SK-N-SH (cell line): ENCODE data around the gene CCDC74A. TPM values are rescaled to one million over a fixed set of nuclear protein-coding genes. Genes with fewer than 3 reads are reported as not detected.
"Not testable (repeated sequence)": the region's sequence is repeated elsewhere in the genome, so short reads cannot be mapped to it uniquely, and the experiment has no call there.

Experiments
- CTCF ChIA-PET: fragments of 300-600, 350-600 bp; formaldehyde crosslinking; extraction: SDS; loops from one replicate; lab custom pipeline; 2021; lab: Yijun Ruan, JAX
- POLR2A ChIA-PET: fragments of 350-600 bp; sonication (Branson Sonifier 250); formaldehyde crosslinking; extraction: SDS; loops from one replicate; lab custom pipeline; 2020; ENCODE audit warnings: antibody characterized with exemption, inconsistent platforms; lab: Yijun Ruan, JAX
- DNase-seq: peaks from one replicate; pipeline ENCODE4 v3.0.0; 2012
- H2AFZ ChIP-seq: fragments of 200-600 bp; sonication (generic); 2 replicates; pipeline ENCODE4 v1.8.1; 2016; ENCODE audit warnings: antibody characterized with exemption, mild to moderate bottlenecking, low read depth
- H3F3A ChIP-seq: fragments of 200-600 bp; sonication (generic); replicated peaks from 2 replicates; pipeline ENCODE3; 2016; ENCODE audit warnings: antibody characterized with exemption, mild to moderate bottlenecking; ENCODE audit not compliant: insufficient read depth
- H3K27ac ChIP-seq, 2 experiments: fragments of 200-500 bp in 1 of 2; fragments of 200-600 bp in 1 of 2; sonication (Bioruptor generic) in 1 of 2; sonication (generic), shearing (Covaris generic) in 1 of 2; 2 replicates each; pipeline versions ENCODE4 v1.5.1 to v1.6.1; 2014 to 2016; ENCODE audit warnings: low read depth in 2 of 2, inconsistent platforms in 1 of 2, low read length in 1 of 2, mild to moderate bottlenecking in 1 of 2, mixed read lengths in 1 of 2
- H3K27me3 ChIP-seq: fragments of 200-600 bp; sonication (generic), shearing (Covaris generic); 2 replicates; pipeline ENCODE4 v1.6.1; 2016; ENCODE audit warnings: mixed run types; ENCODE audit not compliant: insufficient read depth
- H3K36me3 ChIP-seq, 2 experiments: fragments of 200-500 bp in 1 of 2; fragments of 200-600 bp in 1 of 2; sonication (Bioruptor generic) in 1 of 2; sonication (generic) in 1 of 2; replicated peaks in 1 of 2; 2 replicates each; pipeline versions ENCODE3 to v1.5.1; 2014 to 2016; ENCODE audit warnings: low read length in 1 of 2, mild to moderate bottlenecking in 1 of 2; ENCODE audit not compliant: insufficient read depth in 2 of 2, control insufficient read depth in 1 of 2
- H3K4me1 ChIP-seq, 2 experiments: fragments of 200-500 bp in 1 of 2; fragments of 200-600 bp in 1 of 2; sonication (Bioruptor generic) in 1 of 2; sonication (generic), shearing (Covaris generic) in 1 of 2; 2 replicates each; pipeline versions ENCODE4 v1.5.1 to v1.6.1; 2014 to 2016; ENCODE audit warnings: low read depth in 1 of 2, low read length in 1 of 2, mixed run types in 1 of 2; ENCODE audit not compliant: insufficient read depth in 2 of 2, control insufficient read depth in 1 of 2
- H3K4me2 ChIP-seq: fragments of 200-600 bp; sonication (generic), shearing (Covaris generic); 2 replicates; pipeline ENCODE4 v1.6.1; 2017; ENCODE audit warnings: mixed run types
- H3K4me3 ChIP-seq, 2 experiments: fragments of 200-500 bp in 1 of 2; fragments of 200-600 bp in 1 of 2; sonication (Bioruptor generic) in 1 of 2; sonication (generic), shearing (Covaris generic) in 1 of 2; 2 replicates each; pipeline versions ENCODE4 v1.5.1 to v1.8.1; 2014 to 2016; ENCODE audit warnings: low read depth in 2 of 2, inconsistent platforms in 1 of 2, low read length in 1 of 2, mild to moderate bottlenecking in 1 of 2, mixed read lengths in 1 of 2, moderate library complexity in 1 of 2
- H3K79me2 ChIP-seq: fragments of 200-600 bp; sonication (generic); 2 replicates; pipeline ENCODE4 v1.8.1; 2017; ENCODE audit warnings: mild to moderate bottlenecking; ENCODE audit not compliant: insufficient read depth
- H3K9ac ChIP-seq: fragments of 200-600 bp; sonication (generic); 2 replicates; pipeline ENCODE4 v1.6.1; 2017; ENCODE audit warnings: mixed run types
- H3K9me2 ChIP-seq: fragments of 200-600 bp; sonication (generic); 2 replicates; pipeline ENCODE4 v1.6.1; 2017; ENCODE audit warnings: mixed run types
- H3K9me3 ChIP-seq: fragments of 200-600 bp; sonication (generic); 2 replicates; pipeline ENCODE4 v1.6.1; 2017; ENCODE audit warnings: mixed run types, mild to moderate bottlenecking, moderate library complexity
- H4K20me1 ChIP-seq: fragments of 200-600 bp; sonication (generic); 2 replicates; pipeline ENCODE4 v1.6.1; 2017; ENCODE audit warnings: mild to moderate bottlenecking, mixed run types; ENCODE audit not compliant: insufficient read depth
- EP300 ChIP-seq, 2 experiments: IDR thresholded peaks; 2 replicates each; pipeline versions ENCODE4 v1.4.0 to v1.6.1; 2012; ENCODE audit warnings: borderline replicate concordance in 1 of 2, low read depth in 1 of 2, low read length in 1 of 2
- GATA2 ChIP-seq: sonication (generic); formaldehyde crosslinking; IDR thresholded peaks from 2 replicates; pipeline ENCODE4 v1.5.0; 2020; ENCODE audit warnings: mild to moderate bottlenecking, missing genetic modification reagents
- NFIC ChIP-seq: IDR thresholded peaks from 2 replicates; pipeline ENCODE4 v1.4.0; 2012; ENCODE audit warnings: borderline replicate concordance
- WGBS: methylation state at CpG from one replicate; pipeline ENCODE4 v1.1.6; 2017; ENCODE audit warnings: low lambda C conversion rate; 5-methylcytosine and 5-hydroxymethylcytosine counted together
- polyA plus RNA-seq, 3 experiments: library from polyadenylated mRNA; depleted of rRNA; stranded (reverse); fragments of >200 nt; gene quantifications; 2 replicates each; pipeline ENCODE4 v1.2.3, GENCODE V29; 2012

The CCDC74A gene
- polyA plus RNA-seq, 1 of the 3 experiments (the other 2 are of a cell fraction): 21.3 TPM

DNA sequence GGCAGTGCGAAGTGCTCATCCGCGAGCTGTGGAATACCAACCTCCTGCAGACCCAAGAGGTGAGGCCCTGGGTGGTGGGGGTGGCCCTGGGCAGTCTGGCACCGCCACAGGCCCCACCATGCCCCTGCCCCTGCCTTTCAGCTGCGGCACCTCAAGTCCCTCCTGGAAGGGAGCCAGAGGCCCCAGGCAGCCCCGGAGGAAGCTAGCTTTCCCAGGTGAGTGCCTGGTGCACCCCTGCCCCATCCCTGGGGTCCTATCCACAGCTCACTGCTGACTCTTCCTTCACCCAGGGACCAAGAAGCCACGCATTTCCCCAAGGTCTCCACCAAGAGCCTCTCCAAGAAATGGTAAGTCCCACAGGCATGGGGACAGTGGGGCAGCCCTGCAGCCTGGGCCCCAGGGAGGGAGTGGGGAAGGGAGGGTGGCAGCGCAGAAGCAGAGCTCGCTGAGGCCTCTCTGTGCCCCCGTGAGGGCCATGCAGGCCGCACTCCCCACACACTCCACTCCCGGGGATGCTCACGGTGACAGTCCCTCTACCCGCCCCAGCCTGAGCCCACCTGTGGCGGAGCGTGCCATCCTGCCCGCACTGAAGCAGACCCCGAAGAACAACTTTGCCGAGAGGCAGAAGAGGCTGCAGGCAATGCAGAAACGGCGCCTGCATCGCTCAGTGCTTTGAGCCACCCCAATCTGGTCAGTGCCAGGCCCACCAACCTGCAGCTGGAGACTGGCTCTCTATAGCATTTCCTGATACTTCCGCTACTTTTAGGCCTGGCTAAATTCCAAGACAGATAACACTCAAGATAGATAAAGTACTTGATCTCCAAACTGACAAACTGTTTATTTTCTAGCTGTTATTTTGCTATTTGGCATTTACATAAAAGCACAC, 5.3 kb downstream of the CCDC74A start:
- peak; percentile 62 for DNase-seq
- not testable (repeated sequence) for H3K9me2 ChIP-seq
- CTCF ChIA-PET: interaction anchor here (1.0 kb wide), 1 partner anchor 41 kb away, joined by 4 read pairs; the partner anchor contains the start of gene MZT2A

DNA sequence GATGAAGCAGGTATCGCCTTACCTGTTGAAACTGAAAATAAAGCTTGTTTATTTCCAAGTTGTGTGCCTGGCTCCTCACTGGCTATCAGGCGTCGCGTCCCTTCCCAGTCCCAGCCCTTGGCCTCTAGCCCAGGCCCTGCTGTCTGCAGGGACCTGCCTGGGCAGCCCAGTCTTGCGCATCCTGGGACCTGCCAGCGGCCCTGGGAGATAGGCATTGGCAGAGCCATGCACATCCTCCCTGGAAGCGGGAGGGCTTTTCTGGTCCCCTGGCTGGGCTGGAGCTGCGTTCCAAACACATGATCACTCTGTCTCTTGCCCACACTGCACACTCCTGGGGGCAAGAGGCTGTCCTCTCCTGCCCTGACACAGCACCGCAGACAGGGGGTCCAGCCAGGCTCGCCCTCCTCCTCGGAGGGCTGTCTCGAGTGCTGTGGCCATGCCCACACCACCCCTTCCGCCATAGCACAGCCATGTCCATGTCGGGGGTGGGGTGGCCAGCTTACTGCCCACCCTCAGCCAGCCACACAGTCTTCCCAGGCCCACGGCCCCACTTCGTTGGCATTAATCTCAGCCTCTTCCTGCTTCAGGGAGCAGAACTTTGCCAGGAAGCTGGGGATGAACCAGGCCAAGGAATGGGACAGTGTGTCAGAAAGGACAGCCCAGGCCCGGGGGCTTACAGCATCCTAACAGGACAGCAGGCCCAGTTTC, 6.1 kb downstream of the CCDC74A start:
- H3K9me3 ChIP-seq, H3K9ac ChIP-seq, H3K27me3 ChIP-seq, POLR2A ChIA-PET, H3K79me2 ChIP-seq, H2AFZ ChIP-seq, H3K36me3 ChIP-seq, DNase-seq, H3F3A ChIP-seq, H3K9me2 ChIP-seq, H3K4me3 ChIP-seq, H3K4me2 ChIP-seq, H4K20me1 ChIP-seq: not testable (repeated sequence)
- H3K27ac ChIP-seq: peak overlapping the region in 1 of 2 experiments; percentile 94; a peak in 2 of 4 replicates
- 84% methylated on average over 10 of the region's 17 CpGs for WGBS
- H3K4me1 ChIP-seq: peaks cover 0 to 34% of the 10 kb centered on the region in 2 experiments; a peak in 1 of 4 replicates
- CTCF ChIA-PET: interaction anchor here (1.0 kb wide), 1 partner anchor 41 kb away, joined by 4 read pairs; the partner anchor contains the start of gene MZT2A

More for the DNA sequence above, 5.3 kb downstream of the CCDC74A start:
- H3F3A ChIP-seq, H4K20me1 ChIP-seq, H3K36me3 ChIP-seq, H3K9me3 ChIP-seq, H3K27me3 ChIP-seq, H3K79me2 ChIP-seq, H2AFZ ChIP-seq, H3K4me2 ChIP-seq, H3K9ac ChIP-seq, H3K4me3 ChIP-seq, POLR2A ChIA-PET: not testable (repeated sequence)
- Histone ChIP-seq H3K27ac (peak overlapping the region in 1 of 2 experiments; percentile 91; a peak in 2 of 4 replicates), H3K4me1 (peaks cover 0 to 34% of the 10 kb centered on the region in 2 experiments; a peak in 1 of 4 replicates)
- TF ChIP-seq NFIC (0 out of 2 replicates have a peak, but pooled peaks have one; percentile 10), GATA2 (peak; percentile 53; the same call in 1 of the 2 replicates), EP300 (IDR thresholded peaks at IDR 0.05; ENCODE audit: borderline replicate concordance in 1 of 2, low read depth in 1 of 2, low read length in 1 of 2) (0 out of 4 replicates have a peak, but pooled peaks of 1 of the 2 experiments have one; percentile 11)
- WGBS: 56% methylated on average over 18 of the region's 23 CpGs

DNA sequence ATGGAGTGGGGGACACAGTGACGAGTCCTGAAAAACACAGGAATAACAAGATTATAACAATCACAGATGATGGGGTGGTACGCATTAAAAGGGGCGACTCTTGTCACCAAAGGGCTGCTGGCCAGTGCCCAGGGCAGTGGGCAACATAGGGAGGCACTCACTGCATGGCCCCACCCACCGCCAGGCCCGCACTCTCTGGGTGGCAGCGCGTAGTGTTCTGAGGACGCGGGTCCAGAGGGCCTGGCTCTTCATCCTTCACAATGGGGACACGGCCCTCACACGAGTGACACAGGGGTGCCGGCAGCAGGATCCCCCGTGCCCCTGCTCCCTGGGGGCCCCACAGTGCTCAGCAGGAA, 6.6 kb downstream of the CCDC74A start:
- POLR2A ChIA-PET: not testable (repeated sequence)

DNA sequence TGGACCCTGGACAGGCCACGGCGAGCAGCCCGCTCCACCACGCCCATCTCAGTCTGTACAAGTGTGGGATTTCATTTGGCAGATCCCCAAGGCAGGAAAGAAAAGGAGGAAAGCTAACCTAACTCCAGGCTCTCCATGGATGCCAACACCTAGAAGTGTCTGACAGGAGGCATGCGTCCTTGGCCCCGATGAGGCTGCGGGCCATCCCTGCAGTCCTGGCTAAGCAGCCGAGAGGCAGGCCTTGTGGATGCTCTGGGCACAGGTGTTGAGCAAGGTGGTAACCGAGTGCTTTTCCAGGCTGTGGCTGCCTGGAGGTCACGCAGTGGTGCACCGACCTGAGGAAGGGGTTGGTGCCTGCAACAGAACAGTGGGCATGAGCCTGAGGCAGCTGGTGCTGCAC, 7.3 kb downstream of the CCDC74A start:
- DNase-seq, H3K4me3 ChIP-seq, H3K9me2 ChIP-seq, H3F3A ChIP-seq, H3K9ac ChIP-seq, H3K27me3 ChIP-seq, H3K36me3 ChIP-seq, H3K27ac ChIP-seq, H3K9me3 ChIP-seq, H3K79me2 ChIP-seq, POLR2A ChIA-PET, H2AFZ ChIP-seq, H3K4me2 ChIP-seq, H4K20me1 ChIP-seq: not testable (repeated sequence)
- CTCF ChIA-PET: interaction anchor here (0.9 kb wide), 1 partner anchor 42 kb away, joined by 4 read pairs; the partner anchor contains the start of gene MZT2A
- H3K4me1 ChIP-seq: peaks cover 0 to 34% of the 10 kb centered on the region in 2 experiments; a peak in 1 of 4 replicates
- WGBS: 93% methylated on average over 8 of the region's 11 CpGs

More for the DNA sequence above, 6.6 kb downstream of the CCDC74A start:
- H4K20me1 ChIP-seq, H3K9ac ChIP-seq, CTCF ChIA-PET, H3K4me2 ChIP-seq, H2AFZ ChIP-seq, H3K27me3 ChIP-seq, H3F3A ChIP-seq, H3K9me3 ChIP-seq, H3K79me2 ChIP-seq, DNase-seq, H3K9me2 ChIP-seq, H3K4me3 ChIP-seq, H3K36me3 ChIP-seq: not testable (repeated sequence)
- Histone ChIP-seq H3K4me1 (peaks cover 0 to 34% of the 10 kb centered on the region in 2 experiments; a peak in 1 of 4 replicates), H3K27ac (peak overlapping the region in 1 of 2 experiments; percentile 94; a peak in 2 of 4 replicates)
- WGBS: 73% methylated on average over 2 of the region's 13 CpGs
